Karpas-422 (cell line): Measurements from ENCODE around the gene CELSR1. TPM values are rescaled to one million over a fixed set of nuclear protein-coding genes. Genes with fewer than 3 reads are reported as not detected.

Source experiments
- DNase-seq: peaks from one replicate; pipeline ENCODE4 v3.0.0-alpha.2; 2015
- H2AFZ ChIP-seq: fragments of 200-600 bp; sonication (generic); 2 replicates; pipeline ENCODE4 v1.6.1; 2014; ENCODE audit warnings: antibody characterized with exemption, low read length, mixed read lengths
- H3K27ac ChIP-seq: fragments of 200-600 bp; sonication (generic); 2 replicates; pipeline ENCODE4 v1.5.1; 2014; ENCODE audit warnings: mild to moderate bottlenecking, low read length, moderate library complexity
- H3K27me3 ChIP-seq: fragments of 200-600 bp; sonication (generic); 2 replicates; pipeline ENCODE4 v1.6.1; 2014; ENCODE audit warnings: low read length, mixed read lengths
- H3K36me3 ChIP-seq: fragments of 200-600 bp; sonication (generic); 2 replicates; pipeline ENCODE4 v1.6.1; 2014; ENCODE audit warnings: low read length, mixed read lengths; ENCODE audit not compliant: insufficient read depth
- H3K4me1 ChIP-seq: fragments of 200-600 bp; sonication (generic); 2 replicates; pipeline ENCODE4 v1.6.1; 2014; ENCODE audit warnings: mild to moderate bottlenecking, low read length, mixed read lengths
- H3K4me2 ChIP-seq: fragments of 200-600 bp; sonication (generic); 2 replicates; pipeline ENCODE4 v1.6.1; 2014; ENCODE audit warnings: low read length, low read depth, mild to moderate bottlenecking; ENCODE audit not compliant: poor library complexity, severe bottlenecking
- H3K4me3 ChIP-seq: fragments of 200-600 bp; sonication (generic); 2 replicates; pipeline ENCODE4 v1.5.1; 2014; ENCODE audit warnings: mild to moderate bottlenecking, antibody characterized with exemption, low read length, mixed read lengths
- H3K79me2 ChIP-seq: fragments of 200-600 bp; sonication (generic); 2 replicates; pipeline ENCODE4 v1.6.1; 2014; ENCODE audit warnings: mild to moderate bottlenecking, low read length, mixed read lengths
- H3K9ac ChIP-seq: fragments of 200-600 bp; sonication (generic); 2 replicates; pipeline ENCODE4 v1.6.0; 2014; ENCODE audit warnings: low read length
- H3K9me2 ChIP-seq: fragments of 200-600 bp; sonication (generic), shearing (Covaris generic); replicated peaks from 2 replicates; pipeline ENCODE4 v1.6.0; 2014; ENCODE audit warnings: mild to moderate bottlenecking, low read length, moderate library complexity; ENCODE audit not compliant: insufficient read depth
- H3K9me3 ChIP-seq: fragments of 300-700, 200-600 bp; sonication (generic); 2 replicates; pipeline ENCODE4 v1.6.1; 2014; ENCODE audit warnings: low read length, mixed read lengths
- H4K20me1 ChIP-seq: fragments of 200-600 bp; sonication (generic); 2 replicates; pipeline ENCODE4 v1.6.1; 2014; ENCODE audit warnings: mild to moderate bottlenecking, antibody characterized with exemption, low read length, low read depth; ENCODE audit not compliant: insufficient read depth
- total RNA-seq: library from RNA; depleted of rRNA; stranded (reverse); fragments of >200 nt; shearing (Covaris generic); gene quantifications from 2 replicates; pipeline ENCODE4 v1.2.3, GENCODE V29; 2014; ENCODE audit warnings: low replicate concordance

Gene CELSR1
- total RNA-seq, 1 experiment from 2014 or later, result 0.11 TPM

GRCh38 chr22:46534177-46534776 lies 3.1 kb downstream of the CELSR1 start:
- H3K4me3 ChIP-seq, result no peak overlapping the region
- no peak overlapping the region for H2AFZ ChIP-seq
- no peaks in the 10 kb centered on the region for H4K20me1 ChIP-seq
- H3K27me3 ChIP-seq, result no peaks in the 10 kb centered on the region
- no peak overlapping the region for H3K9ac ChIP-seq
- no peak overlapping the region for H3K4me2 ChIP-seq
- no peaks in the 10 kb centered on the region for H3K4me1 ChIP-seq
- no peaks in the 10 kb centered on the region for H3K9me3 ChIP-seq
- no peaks in the 10 kb centered on the region for H3K36me3 ChIP-seq
- H3K27ac ChIP-seq, result no peak overlapping the region
- no peaks in the 10 kb centered on the region for H3K79me2 ChIP-seq
- no peak for DNase-seq
- no peaks in the 10 kb centered on the region for H3K9me2 ChIP-seq

GRCh38 chr22:46533070-46533833 lies 4.2 kb downstream of the CELSR1 start:
- no peak overlapping the region for H3K27ac ChIP-seq
- no peak overlapping the region for H3K4me3 ChIP-seq
- DNase-seq, result no peak
- H3K9me3 ChIP-seq, result no peaks in the 10 kb centered on the region
- no peak overlapping the region for H3K9ac ChIP-seq
- no peak overlapping the region for H3K4me2 ChIP-seq
- H3K27me3 ChIP-seq, result no peaks in the 10 kb centered on the region
- no peaks in the 10 kb centered on the region for H4K20me1 ChIP-seq
- no peaks in the 10 kb centered on the region for H3K36me3 ChIP-seq
- H3K9me2 ChIP-seq, result no peaks in the 10 kb centered on the region
- no peaks in the 10 kb centered on the region for H3K79me2 ChIP-seq
- no peaks in the 10 kb centered on the region for H3K4me1 ChIP-seq
- no peak overlapping the region for H2AFZ ChIP-seq

- H3K79me2 ChIP-seq, result no peaks in the 10 kb centered on the region
- no peak overlapping the region for H3K27ac ChIP-seq
- H3K9me3 ChIP-seq, result no peaks in the 10 kb centered on the region
- H3K4me3 ChIP-seq, result no peak overlapping the region
- no peaks in the 10 kb centered on the region for H3K9me2 ChIP-seq
- DNase-seq, result no peak
- no peak overlapping the region for H3K4me2 ChIP-seq
- no peaks in the 10 kb centered on the region for H3K36me3 ChIP-seq
- H3K27me3 ChIP-seq, result no peaks in the 10 kb centered on the region
- H3K4me1 ChIP-seq, result no peaks in the 10 kb centered on the region
- no peak overlapping the region for H3K9ac ChIP-seq
- no peak overlapping the region for H2AFZ ChIP-seq
- H4K20me1 ChIP-seq, result no peaks in the 10 kb centered on the region
These were observed 5.0 kb downstream of the CELSR1 start for GRCh38 chr22:46532416-46532815.

- no peaks in the 10 kb centered on the region for H3K9me2 ChIP-seq
- DNase-seq, result no peak
- no peaks in the 10 kb centered on the region for H4K20me1 ChIP-seq
- no peak overlapping the region for H3K9ac ChIP-seq
- H2AFZ ChIP-seq, result no peak overlapping the region
- no peaks in the 10 kb centered on the region for H3K36me3 ChIP-seq
- no peaks in the 10 kb centered on the region for H3K79me2 ChIP-seq
- H3K4me2 ChIP-seq, result no peak overlapping the region
- no peaks in the 10 kb centered on the region for H3K27me3 ChIP-seq
- no peak overlapping the region for H3K27ac ChIP-seq
- no peaks in the 10 kb centered on the region for H3K9me3 ChIP-seq
- no peaks in the 10 kb centered on the region for H3K4me1 ChIP-seq
- no peak overlapping the region for H3K4me3 ChIP-seq
These were observed 5.7 kb downstream of the CELSR1 start for GRCh38 chr22:46531581-46532175.

GRCh38 chr22:46528121-46528610 lies 9.3 kb downstream of the CELSR1 start:
- H3K27ac ChIP-seq, result no peak overlapping the region
- no peaks in the 10 kb centered on the region for H3K4me1 ChIP-seq
- H3K79me2 ChIP-seq, result no peaks in the 10 kb centered on the region
- no peak overlapping the region for H3K4me2 ChIP-seq
- no peak overlapping the region for H2AFZ ChIP-seq
- H3K9ac ChIP-seq, result no peak overlapping the region
- H3K27me3 ChIP-seq, result no peaks in the 10 kb centered on the region
- H3K9me2 ChIP-seq, result no peaks in the 10 kb centered on the region
- H4K20me1 ChIP-seq, result no peaks in the 10 kb centered on the region
- no peak for DNase-seq
- H3K9me3 ChIP-seq, result no peaks in the 10 kb centered on the region
- H3K36me3 ChIP-seq, result no peaks in the 10 kb centered on the region
- no peak overlapping the region for H3K4me3 ChIP-seq

- no peak overlapping the region for H3K9ac ChIP-seq
- no peak overlapping the region for H3K4me2 ChIP-seq
- no peaks in the 10 kb centered on the region for H3K79me2 ChIP-seq
- DNase-seq, result no peak
- H3K9me2 ChIP-seq, result no peaks in the 10 kb centered on the region
- H2AFZ ChIP-seq, result no peak overlapping the region
- no peak overlapping the region for H3K27ac ChIP-seq
- no peaks in the 10 kb centered on the region for H4K20me1 ChIP-seq
- no peaks in the 10 kb centered on the region for H3K27me3 ChIP-seq
- no peak overlapping the region for H3K4me3 ChIP-seq
- H3K4me1 ChIP-seq, result no peaks in the 10 kb centered on the region
- H3K36me3 ChIP-seq, result no peaks in the 10 kb centered on the region
- no peaks in the 10 kb centered on the region for H3K9me3 ChIP-seq
These were observed 11.1 kb downstream of the CELSR1 start for GRCh38 chr22:46526244-46526839.

- Histone ChIP-seq H3K36me3 (no peaks in the 10 kb centered on the region), H3K9ac (no peak overlapping the region), H3K4me3 (no peak overlapping the region), H3K4me1 (no peaks in the 10 kb centered on the region), H3K27ac (no peak overlapping the region), H3K4me2 (no peak overlapping the region), H3K27me3 (no peaks in the 10 kb centered on the region), H4K20me1 (no peaks in the 10 kb centered on the region), H3K9me2 (no peaks in the 10 kb centered on the region), H3K9me3 (no peaks in the 10 kb centered on the region), H2AFZ (no peak overlapping the region), H3K79me2 (no peaks in the 10 kb centered on the region)
- DNase-seq, result no peak
These were observed 11.8 kb downstream of the CELSR1 start for GRCh38 chr22:46525389-46526243.
